GM18519 (cell line): ENCODE data around the gene TEN1.

Experiments
- ATAC-seq: cut with Tn5 transposase; IDR thresholded peaks from one replicate; pipeline ENCODE4 v1.9.1; 2021; ENCODE audit warnings: mild to moderate bottlenecking, moderate library complexity; ENCODE audit not compliant: unreplicated experiment, low FRiP score

Gene TEN1

DNA sequence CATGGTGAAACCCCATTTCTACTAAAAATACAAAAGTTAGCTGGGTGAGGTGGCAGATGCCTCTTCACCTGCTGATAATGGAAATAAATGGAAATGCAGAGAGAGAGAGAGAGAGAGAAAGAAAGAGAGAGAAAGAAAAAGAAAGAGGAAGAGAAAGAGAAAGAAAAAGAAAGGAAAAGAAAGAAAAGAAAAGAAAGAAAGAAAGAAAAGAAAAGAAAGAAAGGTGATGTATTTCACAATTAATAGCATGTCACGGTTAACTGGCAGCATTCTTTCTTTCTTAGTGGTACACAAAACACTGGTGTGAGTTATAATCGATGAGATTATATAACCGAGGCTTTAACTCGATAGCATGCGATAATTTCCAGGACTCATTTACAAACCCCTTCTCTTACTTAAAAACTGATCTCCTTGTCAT lies 3.3 kb upstream of the TEN1 start:
- ATAC-seq, result no peak

DNA sequence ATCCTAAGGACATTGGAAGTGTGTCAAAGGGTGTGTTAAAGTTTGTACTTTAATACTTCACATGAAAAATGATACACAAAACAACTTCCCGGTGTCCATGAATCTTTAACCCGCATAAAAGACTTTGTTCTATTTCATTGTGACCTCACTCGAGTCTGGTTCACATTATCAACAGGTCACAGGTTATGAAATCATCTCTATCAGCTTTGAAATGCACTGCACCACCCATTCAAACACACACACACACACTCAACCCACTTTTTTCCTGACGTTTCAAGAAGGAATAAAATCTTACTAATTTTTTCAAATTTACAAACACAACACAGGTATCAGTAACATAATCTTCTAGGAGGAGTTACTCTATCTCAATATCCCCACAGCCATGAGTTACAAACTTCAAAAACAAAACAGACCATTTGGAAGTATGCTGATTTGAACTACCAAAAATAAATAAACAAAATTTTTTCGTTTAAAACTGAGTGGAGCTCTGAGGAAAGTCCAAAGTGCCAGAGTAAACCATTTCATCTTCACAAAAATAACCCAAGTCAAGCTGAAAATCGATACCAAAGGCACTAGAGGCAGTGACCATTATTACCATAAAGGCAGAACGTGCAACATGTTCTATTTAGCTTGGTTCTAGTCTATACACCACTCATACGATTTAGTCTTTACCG lies 2.7 kb upstream of the TEN1 start:
- no peak for ATAC-seq

- ATAC-seq, result no peak
These were observed 706 bp downstream of the TEN1 start for GRCh38 chr17:75979705-75980187.

DNA sequence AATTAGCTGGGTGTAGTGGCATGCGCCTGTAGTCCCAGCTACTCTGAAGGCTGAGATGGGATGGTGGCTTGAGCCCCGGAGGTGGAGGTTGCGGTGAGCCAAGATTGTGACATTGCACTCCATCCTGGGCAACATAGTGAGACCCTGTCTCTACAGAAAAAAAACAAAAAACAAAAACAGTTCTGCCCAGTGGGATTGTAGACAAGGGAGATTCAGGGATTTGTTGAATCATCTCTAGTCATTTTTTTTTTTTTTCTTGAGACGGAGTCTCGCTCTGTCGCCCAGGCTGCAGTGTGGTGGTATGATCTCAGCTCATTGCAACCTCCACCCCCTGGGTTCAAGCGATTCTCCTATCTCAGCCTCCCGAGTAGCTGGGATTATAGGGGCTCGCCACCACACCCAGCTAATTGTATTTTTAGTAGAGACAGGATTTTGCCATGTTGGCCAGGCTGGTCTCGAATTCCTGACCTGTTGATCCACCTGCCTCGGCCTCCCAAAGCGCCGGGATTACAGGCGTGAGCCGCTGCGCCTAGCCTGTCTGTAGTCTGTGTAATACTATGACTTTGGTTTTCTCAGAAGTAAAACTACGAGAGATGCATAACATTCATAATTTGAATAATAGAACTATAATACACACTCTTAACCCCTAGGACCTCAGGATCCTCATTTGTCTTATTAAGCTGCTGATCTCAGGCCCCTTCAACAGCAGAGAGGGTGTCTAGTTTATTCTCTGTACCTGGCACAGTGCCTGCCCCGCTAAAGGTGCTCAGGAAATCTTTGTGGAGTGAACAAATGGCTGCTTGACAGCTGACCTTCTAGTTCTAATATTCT lies 1.4 kb downstream of the TEN1 start:
- no peak for ATAC-seq

DNA sequence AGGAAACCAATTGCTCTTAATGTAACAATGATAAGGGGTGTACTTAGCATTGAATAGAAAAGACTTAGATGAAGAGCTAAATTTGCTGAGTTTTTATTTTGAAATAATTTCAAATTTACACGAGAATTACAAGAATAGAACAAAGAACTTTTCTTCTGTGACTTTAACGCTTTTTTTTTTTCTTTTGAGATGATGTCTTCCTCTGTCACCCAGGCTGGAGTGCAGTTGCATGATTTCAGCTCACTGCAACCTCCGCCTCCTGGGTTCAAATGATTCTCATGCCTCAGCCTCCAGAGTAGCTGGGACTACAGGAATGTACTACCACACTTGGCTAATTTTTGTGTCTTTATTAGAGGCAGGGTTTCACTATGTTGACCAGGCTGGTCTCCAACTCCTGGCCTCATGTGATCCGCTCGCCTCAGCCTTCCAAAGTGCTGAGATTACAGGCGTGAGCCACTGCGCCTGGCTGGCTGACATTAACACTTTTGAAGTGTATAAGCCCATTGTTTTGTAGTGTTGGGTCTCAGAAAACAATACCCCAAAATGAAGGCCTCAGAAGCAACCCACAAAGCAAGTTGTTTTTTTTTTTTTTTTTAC lies 2.1 kb downstream of the TEN1 start:
- ATAC-seq, result no peak

- ATAC-seq, result no peak
These were observed 4.6 kb downstream of the TEN1 start for GRCh38 chr17:75983501-75984181.

DNA sequence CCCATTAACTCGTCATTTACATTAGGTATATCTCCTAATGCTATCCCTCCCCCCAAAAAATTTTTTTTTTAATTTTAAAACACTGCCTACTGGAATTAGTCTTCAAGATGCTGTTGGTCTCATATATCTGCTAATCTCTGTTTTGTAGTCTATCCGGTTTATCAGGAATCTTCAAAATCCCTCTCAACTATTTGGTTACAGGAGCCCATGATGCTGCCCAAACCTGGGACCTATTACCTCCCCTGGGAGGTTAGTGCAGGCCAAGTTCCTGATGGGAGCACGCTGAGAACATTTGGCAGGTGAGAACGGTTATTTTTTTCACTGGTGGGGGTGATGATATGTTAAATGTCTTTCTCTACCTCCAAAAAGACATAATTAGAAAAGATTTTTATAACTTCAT lies 6.9 kb downstream of the TEN1 start:
- ATAC-seq, result no peak

GRCh38 chr17:75987041-75987440 lies 8.0 kb downstream of the TEN1 start:
- ATAC-seq, result no peak

DNA sequence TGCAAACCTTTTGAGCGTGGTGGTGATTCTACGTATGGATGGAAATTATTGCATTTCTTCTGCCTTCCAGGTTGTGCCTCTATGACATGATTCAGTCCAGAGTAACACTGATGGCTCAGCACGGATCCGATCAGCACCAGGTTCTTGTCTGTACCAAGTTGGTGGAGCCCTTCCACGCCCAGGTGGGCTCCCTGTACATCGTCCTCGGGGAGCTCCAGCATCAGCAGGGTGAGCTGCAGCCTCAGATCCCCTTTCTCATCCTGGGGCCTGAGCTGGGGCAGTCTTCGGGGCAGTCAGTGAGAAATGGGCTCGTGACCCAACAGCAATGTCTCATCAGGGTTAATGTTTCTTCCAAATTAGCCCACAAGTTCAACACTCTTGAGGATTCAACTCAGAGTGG lies 12.4 kb downstream of the TEN1 start:
- no peak for ATAC-seq

DNA sequence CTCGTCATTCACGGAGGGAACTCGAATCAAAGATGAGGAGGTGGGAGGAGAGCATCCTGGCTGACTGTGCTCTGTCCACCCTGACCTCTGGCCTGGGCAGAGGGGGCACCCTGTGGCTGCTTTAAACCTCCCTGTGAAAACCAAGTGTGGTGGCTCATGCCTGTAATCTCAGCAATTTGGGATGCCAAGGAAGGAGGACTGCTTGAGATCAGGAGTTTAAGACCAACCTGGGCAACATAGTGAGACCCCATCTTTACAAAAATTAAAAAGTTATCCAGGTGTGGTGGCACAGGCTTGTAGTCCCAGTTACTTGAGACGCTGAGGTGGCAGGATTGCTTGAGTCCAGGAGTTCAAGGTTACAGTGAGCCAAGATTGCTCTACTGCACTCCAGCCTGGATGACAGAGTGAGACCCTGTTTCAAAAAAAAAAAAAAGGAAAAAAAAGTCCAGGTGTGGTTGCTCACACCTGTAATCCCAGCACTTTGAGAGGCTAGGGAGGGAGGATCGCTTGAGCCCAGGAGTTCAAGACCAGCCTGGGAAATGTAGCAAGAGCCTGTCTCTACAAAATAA lies 15.8 kb downstream of the TEN1 start:
- ATAC-seq, result no peak

DNA sequence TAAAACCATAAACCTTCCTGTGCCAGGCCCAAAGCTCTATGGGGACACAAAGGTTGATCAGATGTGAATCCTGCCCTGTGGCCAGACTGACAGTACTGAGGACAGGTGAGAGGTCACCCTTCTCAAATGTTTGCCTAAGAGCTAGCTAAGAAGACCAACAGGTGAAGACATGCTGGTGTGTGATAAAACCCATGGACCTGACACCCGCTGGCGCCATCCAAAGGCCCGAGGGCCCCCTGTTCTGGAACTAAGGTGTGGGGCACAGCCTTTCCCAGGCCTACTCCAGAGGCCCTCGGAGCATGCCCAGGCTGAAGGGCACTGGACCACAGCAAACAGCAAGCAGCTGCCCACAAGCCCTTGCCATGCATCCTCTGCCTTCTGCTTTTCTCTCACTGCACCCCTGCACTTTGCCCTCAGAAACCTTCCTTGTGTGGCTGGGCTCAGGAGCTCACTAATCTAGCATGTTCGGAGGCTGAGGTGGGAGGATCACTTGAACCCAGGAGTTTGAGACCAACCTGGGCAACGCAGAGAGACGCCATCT lies 16.4 kb downstream of the TEN1 start:
- no peak for ATAC-seq

DNA sequence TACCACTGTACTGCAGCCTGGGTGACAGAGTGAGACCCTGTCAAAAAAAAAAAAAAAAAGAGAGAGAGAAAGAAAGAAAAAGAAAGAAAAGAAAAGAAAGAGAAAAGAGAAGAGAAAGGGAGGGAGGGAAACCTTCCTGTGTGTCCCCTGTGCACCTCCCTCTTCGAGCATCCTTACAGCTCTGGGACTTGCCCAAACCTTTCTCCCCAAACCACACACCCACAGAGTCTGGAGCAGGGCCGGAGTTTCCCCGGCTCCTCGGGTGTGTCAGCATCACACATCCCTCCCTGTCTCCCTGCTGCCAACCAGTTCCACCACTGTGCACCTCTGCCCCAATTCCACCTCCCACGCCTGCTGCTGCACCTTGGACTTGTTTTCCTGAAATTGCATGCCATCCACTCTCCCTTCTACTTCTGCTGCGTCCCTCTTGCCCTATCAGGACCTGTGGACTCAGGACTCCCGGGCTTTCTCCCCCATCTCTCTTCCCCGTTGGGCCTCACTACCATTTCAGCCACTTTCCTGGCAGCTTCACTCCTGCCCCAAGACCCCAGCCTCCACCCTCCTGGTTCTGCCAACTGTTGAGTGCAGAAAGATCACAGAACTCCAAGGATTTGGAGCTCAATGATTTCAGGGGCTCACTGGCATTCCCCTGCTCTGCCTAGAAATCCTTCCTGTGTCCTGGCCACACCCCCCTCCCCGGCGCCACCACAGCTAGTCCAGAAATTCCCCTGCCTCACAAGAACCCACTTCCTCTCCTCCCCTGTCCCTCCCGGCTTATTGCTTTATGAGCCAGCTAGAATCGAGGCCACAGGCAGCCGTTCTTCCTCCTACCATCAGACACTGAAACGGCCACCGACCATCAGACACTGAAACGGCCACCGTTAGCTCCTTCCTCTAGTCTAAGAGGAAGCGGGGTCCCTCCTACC lies 17.9 kb downstream of the TEN1 start:
- ATAC-seq, result no peak

GRCh38 chr17:75998327-75998795 lies 19.3 kb downstream of the TEN1 start:
- ATAC-seq, result no peak

DNA sequence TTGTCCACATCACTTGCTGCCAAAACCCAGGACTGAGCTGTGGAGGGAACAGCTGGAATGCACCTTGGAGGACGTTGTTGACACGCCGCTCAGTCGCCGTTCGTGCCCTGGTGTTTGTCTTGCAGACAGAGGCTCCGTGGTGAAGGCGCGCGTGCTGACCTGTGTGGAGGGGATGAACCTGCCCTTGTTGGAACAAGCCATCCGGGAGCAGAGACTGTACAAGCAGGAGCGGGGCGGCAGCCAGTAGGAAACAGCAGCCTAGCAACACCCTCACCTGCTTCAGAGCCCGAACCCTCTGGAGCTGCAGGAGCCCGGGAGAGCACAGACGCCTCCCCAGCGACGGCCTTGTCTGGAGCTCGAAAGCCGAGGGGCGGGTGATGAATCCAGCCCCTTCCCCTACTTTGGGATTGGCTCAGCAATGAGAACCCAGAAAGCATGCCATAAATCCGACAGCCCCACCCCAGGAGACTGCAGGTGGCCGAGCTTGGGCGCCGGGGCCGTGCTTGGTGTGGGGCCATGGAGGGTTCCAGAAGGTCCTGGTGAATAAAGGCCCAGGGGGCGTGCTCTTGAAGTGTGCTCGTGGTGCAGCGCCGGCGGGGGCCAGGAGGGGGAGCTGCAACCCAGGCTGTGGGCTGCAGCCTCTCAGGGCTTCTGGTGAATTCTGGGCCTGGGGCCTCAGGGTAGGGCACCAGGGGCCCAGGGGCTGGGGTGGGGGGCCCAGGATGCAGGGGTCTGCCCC lies 21.1 kb downstream of the TEN1 start:
- ATAC-seq, result no peak

DNA sequence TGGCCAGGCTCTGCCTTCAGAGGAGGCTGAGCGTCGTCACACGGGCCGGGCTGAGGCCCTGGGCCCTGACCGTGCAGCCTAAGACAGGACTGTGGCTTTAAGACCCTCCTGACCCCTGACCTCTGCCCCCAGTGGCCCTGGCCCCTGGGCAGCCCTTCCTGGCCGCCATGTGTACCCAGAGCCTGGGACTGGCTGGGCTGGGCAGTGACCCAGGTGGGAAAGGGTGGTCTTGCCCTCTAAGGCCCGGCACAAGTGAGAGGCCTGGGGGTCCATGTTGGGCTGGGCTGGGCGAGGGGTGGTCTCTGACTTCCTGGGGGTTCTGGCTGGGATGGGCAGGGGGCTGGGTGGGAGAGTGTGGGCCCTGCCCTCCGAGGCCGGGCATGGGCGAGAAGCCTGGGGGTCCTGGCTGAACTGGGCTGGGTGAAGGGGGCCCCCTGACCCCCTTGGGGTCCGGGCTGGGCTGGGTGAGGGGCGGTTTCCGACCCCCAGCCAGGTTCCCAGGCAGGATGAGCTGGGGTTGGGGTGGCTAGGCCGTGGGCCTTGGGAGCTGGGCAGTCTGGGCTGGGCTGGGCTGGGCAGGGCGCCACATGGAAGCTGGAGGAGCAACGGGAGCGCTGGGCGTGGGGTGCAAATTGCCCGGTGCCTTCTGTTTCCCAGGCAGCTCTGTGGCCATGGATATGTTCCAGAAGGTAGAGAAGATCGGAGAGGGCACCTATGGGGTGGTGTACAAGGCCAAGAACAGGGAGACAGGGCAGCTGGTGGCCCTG lies 21.9 kb downstream of the TEN1 start, which contains the start of gene CDK3:
CDK3 (plus strand) TSS at position 101 of the 767 bp plus-strand sequence; CDS start at position 672, 571 bp downstream.
- no peak for ATAC-seq

DNA sequence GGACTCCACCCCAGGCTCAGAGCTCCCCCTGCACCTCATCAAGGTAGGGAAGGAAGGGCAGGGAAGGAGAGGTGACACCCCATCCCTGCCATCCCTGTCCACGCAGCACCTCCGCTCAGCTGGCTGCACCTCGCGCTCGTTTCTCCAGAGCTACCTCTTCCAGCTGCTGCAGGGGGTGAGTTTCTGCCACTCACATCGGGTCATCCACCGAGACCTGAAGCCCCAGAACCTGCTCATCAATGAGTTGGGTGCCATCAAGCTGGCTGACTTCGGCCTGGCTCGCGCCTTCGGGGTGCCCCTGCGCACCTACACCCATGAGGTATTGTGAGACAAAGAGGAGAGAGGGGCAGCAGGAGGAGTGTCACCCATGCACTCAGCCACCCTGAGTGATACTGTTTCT lies 23.1 kb downstream of the TEN1 start:
- no peak for ATAC-seq

DNA sequence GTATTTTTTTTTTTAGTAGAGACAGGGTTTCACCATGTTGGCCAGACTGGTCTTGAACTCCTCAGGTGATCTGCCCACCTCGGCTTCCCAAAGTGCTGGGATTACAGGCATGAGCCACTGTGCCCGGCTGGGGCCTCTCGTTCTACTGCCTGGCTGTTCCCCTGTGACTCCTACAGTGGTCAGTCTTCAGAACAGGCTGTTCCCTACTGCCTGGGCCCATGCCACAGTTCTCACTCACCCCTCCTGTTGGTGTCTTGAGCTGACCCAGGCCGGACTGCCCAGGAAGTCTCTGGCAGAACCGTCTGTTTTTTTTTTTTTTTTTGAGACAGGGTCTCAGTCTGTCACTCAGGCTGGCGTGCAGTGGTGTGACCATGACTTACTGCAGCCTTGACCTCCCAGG lies 24.9 kb downstream of the TEN1 start:
- no peak for ATAC-seq
